CD4-positive, alpha-beta T cell treated with Interleukin-6 at 100 ng/mL for 8 hours (primary cell): ENCODE measurements around the gene RSAD1.
A peak's percentile ranks its signal among the peaks of the same experiment; 100 is the strongest.

Experiments used
- DNase-seq: peaks from one replicate; pipeline ENCODE4 v3.0.0-alpha.2; 2020; ENCODE audit warnings: mixed read lengths, low spot score

Gene RSAD1

GRCh38 chr17:50478391-50479381 is at the start of gene RSAD1:
TSS of gene RSAD1 (plus strand) at chr17:50478860. CDS start at chr17:50478885, 25 bp downstream.
- peak; percentile 87 for DNase-seq

GRCh38 chr17:50429793-50430192 is 48.9 kb upstream of the RSAD1 start:
- no peak for DNase-seq

- DNase-seq, result no peak
Observed at GRCh38 chr17:50430821-50431618, 47.6 kb upstream of the RSAD1 start.

GRCh38 chr17:50432125-50432762 is 46.4 kb upstream of the RSAD1 start:
- DNase-seq, result no peak

GRCh38 chr17:50437409-50437808 is 41.3 kb upstream of the RSAD1 start:
- no peak for DNase-seq

GRCh38 chr17:50439008-50439407 is 39.7 kb upstream of the RSAD1 start:
- DNase-seq, result no peak

GRCh38 chr17:50440172-50440837 is 38.4 kb upstream of the RSAD1 start:
- DNase-seq, result no peak

- DNase-seq, result no peak
Observed at GRCh38 chr17:50440838-50441829, 37.5 kb upstream of the RSAD1 start.

GRCh38 chr17:50443505-50443974 is 35.1 kb upstream of the RSAD1 start:
- DNase-seq, result no peak

- no peak for DNase-seq
Observed at GRCh38 chr17:50444841-50445715, 33.6 kb upstream of the RSAD1 start.

GRCh38 chr17:50445730-50446325 is 32.8 kb upstream of the RSAD1 start:
- DNase-seq, result no peak

GRCh38 chr17:50447870-50448595 is 30.6 kb upstream of the RSAD1 start:
- DNase-seq, result no peak

GRCh38 chr17:50448643-50449042 is 30.0 kb upstream of the RSAD1 start:
- no peak for DNase-seq

- DNase-seq, result no peak
Observed at GRCh38 chr17:50451943-50452629, 26.6 kb upstream of the RSAD1 start.

GRCh38 chr17:50452630-50453300 is 25.9 kb upstream of the RSAD1 start:
- DNase-seq, result no peak

GRCh38 chr17:50453901-50454300 is 24.8 kb upstream of the RSAD1 start:
- no peak for DNase-seq

GRCh38 chr17:50457621-50458020 is 21.0 kb upstream of the RSAD1 start:
- DNase-seq, result no peak
